ENCODE measurements around the gene TM4SF4. TPM values are rescaled to one million over a fixed set of nuclear protein-coding genes. Genes with fewer than 3 reads are reported as not detected.

Gene TM4SF4
- polyA plus RNA-seq, 1 donor from 2014 or later: not detected

GRCh38 chr3:149511040-149511626 lies 36.6 kb downstream of the TM4SF4 start:
- TF ChIP-seq MXI1 (conservative IDR thresholded peaks at IDR 0.05; ENCODE audit: poor library complexity, severe bottlenecking) (no peak), REST (IDR thresholded peaks at IDR 0.05; ENCODE audit: borderline replicate concordance) (no peak), RAD21 (conservative IDR thresholded peaks at IDR 0.05) (no peak), CTCF (IDR thresholded peaks at IDR 0.05; ENCODE audit: poor library complexity, severe bottlenecking) (no peak), TAF1 (IDR thresholded peaks at IDR 0.05; ENCODE audit: low read depth) (no peak), SMC3 (conservative IDR thresholded peaks at IDR 0.05; ENCODE audit: poor library complexity) (no peak), EZH2 (IDR thresholded peaks at IDR 0.05; ENCODE audit: borderline replicate concordance, insufficient read depth, low read length, poor library complexity, severe bottlenecking) (no peak), EP300 (conservative IDR thresholded peaks at IDR 0.05; ENCODE audit: poor library complexity, severe bottlenecking) (no peak), POLR2AphosphoS5 (IDR thresholded peaks at IDR 0.05) (no peak)
- no peak overlapping the region for H3K4me2 ChIP-seq (ENCODE audit: low read length)
- H3K36me3 ChIP-seq (ENCODE audit: insufficient read depth, low read length): no peaks in the 10 kb centered on the region
- no peak overlapping the region for H3K9ac ChIP-seq (ENCODE audit: low read length)
- H3K27me3 ChIP-seq (ENCODE audit: insufficient read depth, low read depth, low read length): no peaks in the 10 kb centered on the region
- no peak overlapping the region for H3K4me3 ChIP-seq (ENCODE audit: low read length)
- no peak overlapping the region for H3K27ac ChIP-seq (ENCODE audit: low read length)
- H2AFZ ChIP-seq (ENCODE audit: low read depth, low read length): no peak overlapping the region
- H3K9me3 ChIP-seq (ENCODE audit: low read length): no peaks in the 10 kb centered on the region
- no peaks in the 10 kb centered on the region for H3K79me2 ChIP-seq (replicated peaks; ENCODE audit: insufficient read depth, low read length)
- no peaks in the 10 kb centered on the region for H3F3A ChIP-seq (ENCODE audit: insufficient read depth, low read length, poor library complexity, severe bottlenecking)
- H4K20me1 ChIP-seq (ENCODE audit: insufficient read depth): no peaks in the 10 kb centered on the region
- no peaks in the 10 kb centered on the region for H3K9me2 ChIP-seq (ENCODE audit: insufficient read depth, low read length)

GRCh38 chr3:149512073-149512782 lies 37.7 kb downstream of the TM4SF4 start:
- Histone ChIP-seq H3K9me3 (ENCODE audit: low read length) (no peaks in the 10 kb centered on the region), H3K27ac (ENCODE audit: low read length) (no peak overlapping the region), H2AFZ (ENCODE audit: low read depth, low read length) (no peak overlapping the region), H3K79me2 (replicated peaks; ENCODE audit: insufficient read depth, low read length) (no peaks in the 10 kb centered on the region), H4K20me1 (ENCODE audit: insufficient read depth) (no peaks in the 10 kb centered on the region), H3K27me3 (ENCODE audit: insufficient read depth, low read depth, low read length) (no peaks in the 10 kb centered on the region), H3K9me2 (ENCODE audit: insufficient read depth, low read length) (no peaks in the 10 kb centered on the region), H3K9ac (ENCODE audit: low read length) (no peak overlapping the region), H3K4me2 (ENCODE audit: low read length) (no peak overlapping the region), H3K36me3 (ENCODE audit: insufficient read depth, low read length) (no peaks in the 10 kb centered on the region), H3K4me3 (ENCODE audit: low read length) (peak overlapping the region; percentile 34), H3F3A (ENCODE audit: insufficient read depth, low read length, poor library complexity, severe bottlenecking) (no peaks in the 10 kb centered on the region)
- TF ChIP-seq POLR2AphosphoS5 (IDR thresholded peaks at IDR 0.05): no peak
- peak; percentile 79 for TF ChIP-seq SMC3 (conservative IDR thresholded peaks at IDR 0.05; ENCODE audit: poor library complexity)
- no peak for TF ChIP-seq REST (IDR thresholded peaks at IDR 0.05; ENCODE audit: borderline replicate concordance)
- TF ChIP-seq EP300 (conservative IDR thresholded peaks at IDR 0.05; ENCODE audit: poor library complexity, severe bottlenecking): no peak
- TF ChIP-seq CTCF (IDR thresholded peaks at IDR 0.05; ENCODE audit: poor library complexity, severe bottlenecking): peak; percentile 86
- TF ChIP-seq TAF1 (IDR thresholded peaks at IDR 0.05; ENCODE audit: low read depth): no peak
- TF ChIP-seq RAD21 (conservative IDR thresholded peaks at IDR 0.05): peak; percentile 87
- no peak for TF ChIP-seq MXI1 (conservative IDR thresholded peaks at IDR 0.05; ENCODE audit: poor library complexity, severe bottlenecking)
- no peak for TF ChIP-seq EZH2 (IDR thresholded peaks at IDR 0.05; ENCODE audit: borderline replicate concordance, insufficient read depth, low read length, poor library complexity, severe bottlenecking)

Measured in neural cell (in vitro differentiated cells).